Neural progenitor cell (in vitro differentiated cells): Measurements from ENCODE around the gene HS3ST5.

Experiments used
- CTCF ChIP-seq: fragments of 200-600 bp; sonication (generic); IDR thresholded peaks from 2 replicates; pipeline ENCODE4 v1.5.1; 2017; ENCODE audit warnings: antibody characterized with exemption, mild to moderate bottlenecking
- EZH2 ChIP-seq: fragments of 200-600 bp; sonication (generic); IDR thresholded peaks from 2 replicates; pipeline ENCODE4 v1.6.1; 2017; ENCODE audit warnings: antibody characterized with exemption, mild to moderate bottlenecking, moderate library complexity

DNA sequence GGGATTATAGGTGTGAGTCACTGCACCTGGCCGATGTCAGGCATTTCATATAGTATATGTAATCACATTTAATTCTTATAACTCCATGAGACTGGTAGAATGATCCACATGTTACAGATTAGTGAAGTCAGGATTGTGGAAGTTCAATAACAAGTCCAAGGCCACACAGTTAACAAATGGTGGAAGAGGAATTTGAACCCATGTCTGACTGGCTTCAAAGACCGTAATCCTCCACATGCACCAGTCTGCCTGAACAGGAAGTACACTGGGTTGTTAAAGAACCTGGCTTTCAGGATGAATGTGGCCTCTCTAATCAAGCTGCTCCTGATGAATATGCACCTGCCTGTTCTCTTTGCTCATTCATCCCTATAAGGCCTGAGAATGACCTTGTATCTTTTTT is 249.9 kb downstream of the HS3ST5 start:
- TF ChIP-seq CTCF (no peak), EZH2 (no peak)
